GM18519 (cell line): ENCODE data around the gene DGKI.
"Not testable (repeated sequence)": the region's sequence is repeated elsewhere in the genome, so short reads cannot be mapped to it uniquely, and the experiment has no call there.

ENCODE experiments used
- ATAC-seq: cut with Tn5 transposase; IDR thresholded peaks from one replicate; pipeline ENCODE4 v1.9.1; 2021; ENCODE audit warnings: mild to moderate bottlenecking, moderate library complexity; ENCODE audit not compliant: unreplicated experiment, low FRiP score

Gene DGKI

DNA sequence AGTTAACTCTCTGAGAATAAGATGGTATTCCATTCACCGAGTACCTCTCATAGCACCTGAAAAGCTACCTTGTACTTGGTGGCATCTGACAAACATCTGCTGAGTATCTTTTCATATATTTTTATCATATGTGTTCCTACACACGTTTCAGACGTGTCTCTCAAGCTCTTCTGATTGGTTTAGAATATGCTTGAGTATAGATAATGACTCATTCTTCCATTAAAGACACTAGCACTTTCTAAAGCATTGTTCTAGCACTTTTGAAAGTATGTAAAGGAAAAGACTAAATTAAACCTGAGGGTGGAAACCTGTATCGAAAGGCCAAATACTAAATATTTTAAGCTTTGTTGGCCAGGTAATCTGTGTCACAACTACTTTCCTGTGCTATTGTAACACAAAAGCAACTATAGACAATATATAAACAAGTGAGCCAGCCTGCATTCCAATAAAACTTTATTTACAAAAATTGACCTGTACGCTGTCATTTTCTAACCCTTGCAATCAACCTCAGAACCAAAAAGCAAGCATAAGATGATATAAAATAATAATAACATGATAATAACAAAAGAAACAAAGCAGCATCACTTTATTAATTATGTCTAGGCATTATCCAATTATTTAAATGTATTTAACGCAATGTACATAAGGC lies 95.3 kb downstream of the DGKI start:
- no peak for ATAC-seq

DNA sequence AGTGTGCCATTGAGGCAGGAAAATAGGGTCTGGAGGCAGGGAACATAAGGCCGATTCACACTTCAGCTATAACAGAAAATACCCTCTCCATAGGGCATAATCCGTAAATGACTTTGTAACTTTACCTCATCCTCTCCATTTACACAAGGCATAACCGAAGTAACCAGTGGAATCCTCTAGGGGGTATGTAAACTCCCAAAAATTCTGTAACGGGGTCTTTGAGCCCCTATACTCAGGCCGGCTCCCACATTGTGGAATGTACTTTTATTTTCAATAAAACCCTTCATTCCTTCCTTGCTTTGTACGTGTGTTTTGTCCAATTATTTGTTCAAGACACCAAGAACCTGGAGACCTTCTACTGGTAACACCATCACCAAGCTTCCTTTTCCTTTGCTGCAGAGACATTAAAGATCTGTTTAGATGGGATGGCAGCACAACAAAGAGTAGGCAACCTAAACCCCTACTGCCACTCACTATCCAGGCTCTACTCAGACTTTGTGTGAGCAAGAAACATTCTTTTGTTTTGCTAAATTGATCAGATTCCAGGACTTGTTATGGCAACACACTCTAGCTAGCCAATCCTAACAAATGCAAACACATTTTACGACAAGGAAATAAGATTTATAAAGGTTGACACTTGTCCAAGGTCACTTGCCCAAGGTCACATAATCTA lies 99.3 kb downstream of the DGKI start:
- ATAC-seq, result no peak

DNA sequence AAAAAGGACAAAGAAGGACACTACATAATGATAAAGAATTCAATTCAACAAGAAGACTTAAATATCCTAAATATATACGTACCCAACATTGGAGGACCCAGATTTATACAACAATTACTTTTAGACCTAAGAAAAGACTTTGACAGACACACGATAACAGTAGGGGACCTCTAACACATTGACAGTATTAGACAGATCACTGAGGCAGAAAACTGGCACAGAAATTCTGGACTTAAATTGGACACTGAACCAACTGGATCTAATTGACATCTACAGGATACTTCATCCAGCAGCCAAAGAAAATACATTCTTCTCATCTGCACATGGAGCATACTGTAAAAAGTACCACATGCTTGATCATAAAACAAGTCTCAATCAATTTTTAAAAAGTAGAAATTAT lies 103.8 kb downstream of the DGKI start:
- no peak for ATAC-seq

- ATAC-seq, result no peak
Observed at GRCh38 chr7:137742051-137742450, 104.7 kb downstream of the DGKI start.

GRCh38 chr7:137741443-137741842 lies 105.3 kb downstream of the DGKI start:
- ATAC-seq, result no peak

- no peak for ATAC-seq
Observed at GRCh38 chr7:137734221-137734620, 112.6 kb downstream of the DGKI start.

- ATAC-seq, result no peak
Observed at GRCh38 chr7:137732168-137732567, 114.6 kb downstream of the DGKI start.

GRCh38 chr7:137731436-137731835 lies 115.3 kb downstream of the DGKI start:
- no peak for ATAC-seq

DNA sequence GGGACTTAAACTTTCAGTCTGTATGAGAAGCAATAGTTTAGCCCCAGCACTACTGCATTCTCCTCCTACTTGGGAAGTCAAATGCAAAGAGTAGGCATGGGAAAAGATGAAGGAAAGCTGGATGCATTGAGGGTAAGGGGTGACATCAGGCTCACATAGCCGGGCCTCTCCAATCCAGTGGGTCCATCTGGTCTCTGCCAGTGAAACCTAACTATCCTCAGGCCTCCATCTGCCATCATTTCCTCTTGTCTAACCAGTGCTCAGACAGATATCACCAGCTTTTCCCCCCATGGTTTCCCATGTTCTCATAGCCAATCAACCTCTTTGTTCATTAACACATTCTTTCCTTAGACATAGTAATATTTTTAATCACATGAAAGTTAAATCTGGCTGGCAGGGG lies 118.3 kb downstream of the DGKI start:
- ATAC-seq, result no peak

- no peak for ATAC-seq
Observed at GRCh38 chr7:137727413-137727812, 119.4 kb downstream of the DGKI start.

- ATAC-seq, result no peak
Observed at GRCh38 chr7:137718355-137718754, 128.4 kb downstream of the DGKI start.

DNA sequence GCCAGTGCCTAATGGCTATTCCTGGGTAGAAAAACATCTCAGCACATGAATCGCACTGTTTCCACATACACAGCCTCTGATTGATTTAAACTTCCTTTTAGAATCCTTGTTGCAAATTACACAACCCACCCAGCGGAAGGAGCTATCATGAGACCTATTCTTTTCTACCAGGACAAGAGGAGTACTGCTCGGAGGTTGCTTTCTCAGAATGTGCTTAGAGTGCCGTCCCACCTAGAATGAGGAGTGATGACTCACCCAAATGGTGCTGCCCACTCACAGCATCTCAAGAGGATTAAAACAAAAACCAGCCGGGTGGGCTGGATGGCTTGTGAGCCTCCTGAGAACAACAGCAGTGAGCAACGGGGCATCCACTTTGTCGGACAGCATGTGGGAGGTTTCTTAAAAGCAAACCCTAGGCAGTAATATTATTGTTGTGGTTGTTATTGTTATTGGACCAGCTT lies 128.9 kb downstream of the DGKI start:
- ATAC-seq, result no peak

GRCh38 chr7:137717045-137717444 lies 129.7 kb downstream of the DGKI start:
- no peak for ATAC-seq

- no peak for ATAC-seq
Observed at GRCh38 chr7:137716061-137716460, 130.7 kb downstream of the DGKI start.

GRCh38 chr7:137715533-137715932 lies 131.2 kb downstream of the DGKI start:
- ATAC-seq, result no peak

GRCh38 chr7:137715121-137715520 lies 131.7 kb downstream of the DGKI start:
- no peak for ATAC-seq

GRCh38 chr7:137706330-137706729 lies 140.4 kb downstream of the DGKI start:
- ATAC-seq, result not testable (repeated sequence)

DNA sequence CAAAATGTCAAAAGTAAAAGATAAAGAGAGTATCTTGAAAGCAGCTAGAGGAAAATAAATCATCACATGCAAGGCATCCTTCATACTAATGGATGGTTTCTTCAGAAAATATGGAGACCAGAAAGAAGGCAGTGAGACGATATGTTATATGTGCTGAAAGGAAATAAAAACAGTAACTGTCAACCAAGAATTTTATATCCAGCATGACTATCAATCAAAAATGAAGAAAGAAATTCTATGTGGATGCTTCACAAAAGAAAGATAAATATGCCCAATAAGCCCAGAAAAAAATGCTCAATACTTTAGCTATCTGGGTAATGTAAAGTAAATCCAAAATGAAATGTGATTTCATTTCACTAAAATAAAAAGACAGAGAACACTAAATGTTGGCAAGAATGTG lies 142.1 kb downstream of the DGKI start:
- no peak for ATAC-seq

DNA sequence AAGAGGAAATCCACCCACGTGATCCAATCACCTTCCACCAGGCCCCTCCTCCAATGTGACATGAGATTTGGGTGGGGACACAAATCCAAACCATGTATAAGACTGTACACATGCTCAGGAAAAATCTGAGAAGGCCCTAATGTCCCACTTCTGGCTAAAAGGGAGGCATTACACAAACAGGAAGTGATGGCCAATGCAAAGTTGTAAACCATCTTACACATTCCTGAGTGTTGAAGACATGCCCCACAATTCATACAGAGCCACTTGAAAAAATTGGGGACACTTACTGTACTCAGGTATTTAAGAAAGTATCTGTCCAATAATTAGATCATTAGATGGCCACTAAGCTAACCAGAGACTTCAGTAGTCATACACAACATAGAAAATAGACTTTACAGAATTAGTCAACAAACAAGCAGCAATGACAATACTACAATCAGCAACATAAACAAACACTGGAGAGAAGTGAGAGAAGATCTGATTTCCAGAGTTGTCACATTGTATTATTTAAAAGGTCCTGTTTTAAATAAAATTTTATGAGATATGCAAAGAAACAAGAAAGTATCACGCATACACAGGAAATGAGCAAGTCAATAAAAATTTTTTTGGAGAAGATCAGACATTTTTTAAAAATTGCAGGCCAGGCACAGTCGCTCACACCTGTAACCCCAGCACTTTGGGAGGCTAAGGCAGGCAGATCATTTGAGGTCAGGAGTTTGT lies 143.3 kb downstream of the DGKI start:
- no peak for ATAC-seq

GRCh38 chr7:137696988-137697387 lies 149.8 kb downstream of the DGKI start:
- no peak for ATAC-seq

DNA sequence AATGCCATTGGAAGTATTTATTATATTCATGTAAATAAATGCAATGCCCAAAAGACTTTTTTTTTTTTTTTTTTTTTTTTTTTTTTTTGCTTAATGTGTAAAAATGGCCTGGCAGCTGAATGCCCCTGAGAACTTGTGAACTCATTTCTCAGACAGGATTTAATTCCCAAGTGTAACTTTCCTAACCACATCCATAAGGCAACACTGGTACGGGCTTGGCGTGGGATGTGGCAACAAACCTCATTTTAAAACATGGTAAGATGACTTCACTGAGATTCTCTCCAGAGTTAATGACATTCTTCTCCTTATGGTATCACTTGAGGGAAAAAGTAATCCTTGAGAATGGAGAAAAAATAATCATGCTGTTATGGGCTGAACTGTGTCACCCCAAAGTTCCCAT lies 150.4 kb downstream of the DGKI start:
- ATAC-seq, result no peak

GRCh38 chr7:137695942-137696341 lies 150.8 kb downstream of the DGKI start:
- no peak for ATAC-seq
